Spleen (tissue), 3 donors: ENCODE results near the gene ZGPAT.
"Not testable (repeated sequence)": the region's sequence is repeated elsewhere in the genome, so short reads cannot be mapped to it uniquely, and the experiment has no call there.

ENCODE experiments used
- POLR2A ChIP-seq, 3 donors: fragments of 450-650 bp; IDR thresholded peaks; one replicate each; pipeline ENCODE4 v1.5.1; 2017; ENCODE audit warnings: antibody characterized with exemption in 3 of 3, mild to moderate bottlenecking in 1 of 3
- POLR2AphosphoS5 ChIP-seq, 3 donors: sonication (generic); formaldehyde crosslinking; IDR thresholded peaks; one replicate each; pipeline ENCODE4 v1.5.1; 2017; ENCODE audit warnings: antibody characterized with exemption in 3 of 3

DNA sequence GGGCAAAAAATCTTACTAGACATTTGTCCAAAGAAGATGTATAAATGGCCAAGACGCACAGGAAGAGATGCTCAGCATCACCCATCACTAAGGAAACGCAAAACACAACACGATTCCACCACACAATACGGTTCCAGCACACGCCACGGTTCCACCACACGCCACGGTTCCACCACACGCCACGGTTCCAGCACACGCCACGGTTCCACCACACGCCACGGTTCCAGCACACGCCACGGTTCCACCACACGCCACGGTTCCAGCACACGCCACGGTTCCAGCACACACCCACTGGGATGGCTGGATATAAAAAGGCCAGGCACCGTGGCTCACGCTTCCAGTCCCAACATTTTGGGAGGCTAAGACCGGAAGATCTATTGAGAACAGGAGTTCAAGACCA is 69.0 kb downstream of the ZGPAT start:
- not testable (repeated sequence) for TF ChIP-seq POLR2A, POLR2AphosphoS5 (IDR thresholded peaks at IDR 0.05)
